SK-N-SH (cell line): ENCODE results near the gene GIPC2. TPM values are rescaled to one million over a fixed set of nuclear protein-coding genes. Genes with fewer than 3 reads are reported as not detected.

Source experiments
- CTCF ChIA-PET: fragments of 300-600, 350-600 bp; formaldehyde crosslinking; extraction: SDS; loops from one replicate; lab custom pipeline; 2021; lab: Yijun Ruan, JAX
- POLR2A ChIA-PET: fragments of 350-600 bp; sonication (Branson Sonifier 250); formaldehyde crosslinking; extraction: SDS; loops from one replicate; lab custom pipeline; 2020; ENCODE audit warnings: antibody characterized with exemption, inconsistent platforms; lab: Yijun Ruan, JAX
- DNase-seq: peaks from one replicate; pipeline ENCODE4 v3.0.0; 2012
- H2AFZ ChIP-seq: fragments of 200-600 bp; sonication (generic); 2 replicates; pipeline ENCODE4 v1.8.1; 2016; ENCODE audit warnings: antibody characterized with exemption, mild to moderate bottlenecking, low read depth
- H3F3A ChIP-seq: fragments of 200-600 bp; sonication (generic); replicated peaks from 2 replicates; pipeline ENCODE3; 2016; ENCODE audit warnings: antibody characterized with exemption, mild to moderate bottlenecking; ENCODE audit not compliant: insufficient read depth
- H3K27ac ChIP-seq, 2 experiments: fragments of 200-500 bp in 1 of 2; fragments of 200-600 bp in 1 of 2; sonication (Bioruptor generic) in 1 of 2; sonication (generic), shearing (Covaris generic) in 1 of 2; 2 replicates each; pipeline versions ENCODE4 v1.5.1 to v1.6.1; 2014 to 2016; ENCODE audit warnings: low read depth in 2 of 2, inconsistent platforms in 1 of 2, low read length in 1 of 2, mild to moderate bottlenecking in 1 of 2, mixed read lengths in 1 of 2
- H3K27me3 ChIP-seq: fragments of 200-600 bp; sonication (generic), shearing (Covaris generic); 2 replicates; pipeline ENCODE4 v1.6.1; 2016; ENCODE audit warnings: mixed run types; ENCODE audit not compliant: insufficient read depth
- H3K36me3 ChIP-seq, 2 experiments: fragments of 200-500 bp in 1 of 2; fragments of 200-600 bp in 1 of 2; sonication (Bioruptor generic) in 1 of 2; sonication (generic) in 1 of 2; replicated peaks in 1 of 2; 2 replicates each; pipeline versions ENCODE3 to v1.5.1; 2014 to 2016; ENCODE audit warnings: low read length in 1 of 2, mild to moderate bottlenecking in 1 of 2; ENCODE audit not compliant: insufficient read depth in 2 of 2, control insufficient read depth in 1 of 2
- H3K4me1 ChIP-seq, 2 experiments: fragments of 200-500 bp in 1 of 2; fragments of 200-600 bp in 1 of 2; sonication (Bioruptor generic) in 1 of 2; sonication (generic), shearing (Covaris generic) in 1 of 2; 2 replicates each; pipeline versions ENCODE4 v1.5.1 to v1.6.1; 2014 to 2016; ENCODE audit warnings: low read depth in 1 of 2, low read length in 1 of 2, mixed run types in 1 of 2; ENCODE audit not compliant: insufficient read depth in 2 of 2, control insufficient read depth in 1 of 2
- H3K4me2 ChIP-seq: fragments of 200-600 bp; sonication (generic), shearing (Covaris generic); 2 replicates; pipeline ENCODE4 v1.6.1; 2017; ENCODE audit warnings: mixed run types
- H3K4me3 ChIP-seq, 2 experiments: fragments of 200-500 bp in 1 of 2; fragments of 200-600 bp in 1 of 2; sonication (Bioruptor generic) in 1 of 2; sonication (generic), shearing (Covaris generic) in 1 of 2; 2 replicates each; pipeline versions ENCODE4 v1.5.1 to v1.8.1; 2014 to 2016; ENCODE audit warnings: low read depth in 2 of 2, inconsistent platforms in 1 of 2, low read length in 1 of 2, mild to moderate bottlenecking in 1 of 2, mixed read lengths in 1 of 2, moderate library complexity in 1 of 2
- H3K79me2 ChIP-seq: fragments of 200-600 bp; sonication (generic); 2 replicates; pipeline ENCODE4 v1.8.1; 2017; ENCODE audit warnings: mild to moderate bottlenecking; ENCODE audit not compliant: insufficient read depth
- H3K9ac ChIP-seq: fragments of 200-600 bp; sonication (generic); 2 replicates; pipeline ENCODE4 v1.6.1; 2017; ENCODE audit warnings: mixed run types
- H3K9me2 ChIP-seq: fragments of 200-600 bp; sonication (generic); 2 replicates; pipeline ENCODE4 v1.6.1; 2017; ENCODE audit warnings: mixed run types
- H3K9me3 ChIP-seq: fragments of 200-600 bp; sonication (generic); 2 replicates; pipeline ENCODE4 v1.6.1; 2017; ENCODE audit warnings: mixed run types, mild to moderate bottlenecking, moderate library complexity
- H4K20me1 ChIP-seq: fragments of 200-600 bp; sonication (generic); 2 replicates; pipeline ENCODE4 v1.6.1; 2017; ENCODE audit warnings: mild to moderate bottlenecking, mixed run types; ENCODE audit not compliant: insufficient read depth
- CHD2 ChIP-seq: fragments of 150-350 bp; IDR thresholded peaks from 2 replicates; pipeline ENCODE4 v1.6.1; 2018; ENCODE audit warnings: low read length; ENCODE audit not compliant: partially characterized antibody
- FOXM1 ChIP-seq: IDR thresholded peaks from 2 replicates; pipeline ENCODE4 v1.4.0; 2012; ENCODE audit warnings: low read depth, mild to moderate bottlenecking
- GABPA ChIP-seq: IDR thresholded peaks from 2 replicates; pipeline ENCODE4 v1.4.0; 2012; ENCODE audit warnings: low read depth, mild to moderate bottlenecking
- GATA2 ChIP-seq: sonication (generic); formaldehyde crosslinking; IDR thresholded peaks from 2 replicates; pipeline ENCODE4 v1.5.0; 2020; ENCODE audit warnings: mild to moderate bottlenecking, missing genetic modification reagents
- IRF3 ChIP-seq: fragments of 150-350 bp; IDR thresholded peaks from 2 replicates; pipeline ENCODE4 v1.6.1; 2016; ENCODE audit warnings: mild to moderate bottlenecking, low read depth, low read length
- JUND ChIP-seq: IDR thresholded peaks from 2 replicates; pipeline ENCODE4 v1.4.0; 2012
- MAX ChIP-seq: IDR thresholded peaks from 2 replicates; pipeline ENCODE4 v1.4.0; 2012; ENCODE audit warnings: low read depth
- MEF2A ChIP-seq: IDR thresholded peaks from 2 replicates; pipeline ENCODE4 v1.4.0; 2012; ENCODE audit warnings: low read depth, borderline replicate concordance
- MXI1 ChIP-seq: IDR thresholded peaks from 2 replicates; pipeline ENCODE4 v1.6.1; 2012; ENCODE audit warnings: mild to moderate bottlenecking, low read depth, low read length, improper control_type of control experiment
- NFIC ChIP-seq: IDR thresholded peaks from 2 replicates; pipeline ENCODE4 v1.4.0; 2012; ENCODE audit warnings: borderline replicate concordance
- PBX3 ChIP-seq: IDR thresholded peaks from 2 replicates; pipeline ENCODE4; 2012
- POLR2AphosphoS5 ChIP-seq: IDR thresholded peaks from 2 replicates; pipeline ENCODE4 v1.6.1; 2012; ENCODE audit warnings: low read depth, low read length
- RAD21 ChIP-seq: IDR thresholded peaks from 2 replicates; pipeline ENCODE4 v1.6.1; 2012; ENCODE audit warnings: mild to moderate bottlenecking, low read length
- RFX5 ChIP-seq: IDR thresholded peaks from 2 replicates; pipeline ENCODE4 v1.6.1; 2012; ENCODE audit warnings: mild to moderate bottlenecking, improper control_type of control experiment, low read length
- SMC3 ChIP-seq: IDR thresholded peaks from 2 replicates; pipeline ENCODE4 v1.6.1; 2012; ENCODE audit warnings: low read depth, low read length, improper control_type of control experiment
- TAF1 ChIP-seq: IDR thresholded peaks from 2 replicates; pipeline ENCODE4 v1.6.1; 2012; ENCODE audit warnings: low read depth, mild to moderate bottlenecking, low read length, moderate library complexity, borderline replicate concordance
- TEAD4 ChIP-seq: IDR thresholded peaks from 2 replicates; pipeline ENCODE4 v1.4.0; 2012; ENCODE audit warnings: mild to moderate bottlenecking, borderline replicate concordance; ENCODE audit not compliant: insufficient read depth
- USF2 ChIP-seq: fragments of 150-350 bp; IDR thresholded peaks from 2 replicates; pipeline ENCODE4 v1.6.1; 2017; ENCODE audit warnings: antibody characterized with exemption, low read length, low read depth, borderline replicate concordance
- YY1 ChIP-seq: IDR thresholded peaks from 2 replicates; pipeline ENCODE4 v1.4.0; 2012; ENCODE audit warnings: low read depth, mild to moderate bottlenecking
- ZBTB33 ChIP-seq: IDR thresholded peaks from 2 replicates; pipeline ENCODE4 v1.4.0; 2012; ENCODE audit warnings: low read depth, borderline replicate concordance
- WGBS: methylation state at CpG from one replicate; pipeline ENCODE4 v1.1.6; 2017; ENCODE audit warnings: low lambda C conversion rate; 5-methylcytosine and 5-hydroxymethylcytosine counted together
- polyA plus RNA-seq, 3 experiments: library from polyadenylated mRNA; depleted of rRNA; stranded (reverse); fragments of >200 nt; gene quantifications; 2 replicates each; pipeline ENCODE4 v1.2.3, GENCODE V29; 2012

GIPC2 gene
- polyA plus RNA-seq, 1 of the 3 experiments (the other 2 are of a cell fraction), result 0.02 TPM

GRCh38 chr1:78136680-78137079 lies 90.9 kb downstream of the GIPC2 start:
- H3K9me2 ChIP-seq, result no peaks in the 10 kb centered on the region
- no peaks in the 10 kb centered on the region for H3K36me3 ChIP-seq
- no peak overlapping the region for H3K27ac ChIP-seq
- H3K9ac ChIP-seq, result no peak overlapping the region
- H3K4me1 ChIP-seq, result no peaks in the 10 kb centered on the region
- ChIA-PET POLR2A (no interaction called here), CTCF (interaction anchor here (11.6 kb wide), 1 partner anchor 470 kb away, joined by 207 read pairs; no protein-coding TSS in a partner anchor)
- H2AFZ ChIP-seq, result no peak overlapping the region
- H3K4me2 ChIP-seq, result no peak overlapping the region
- no peaks in the 10 kb centered on the region for H3K9me3 ChIP-seq
- H3K4me3 ChIP-seq, result no peak overlapping the region
- H3K27me3 ChIP-seq, result no peaks in the 10 kb centered on the region
- no peak for DNase-seq
- TF ChIP-seq GATA2 (CRISPR knock-in tag) (no peak), ZBTB33 (no peak), PBX3 (no peak), USF2 (no peak), MEF2A (no peak), TEAD4 (no peak), GABPA (no peak), JUND (no peak), NFIC (no peak), MAX (no peak), IRF3 (no peak), FOXM1 (no peak), RAD21 (no peak), POLR2AphosphoS5 (no peak), RFX5 (no peak), TAF1 (no peak), YY1 (no peak), MXI1 (no peak), SMC3 (no peak), CHD2 (no peak)
- H3F3A ChIP-seq, result peaks cover 2% of the 10 kb centered on the region
- WGBS, result 79% methylated on average over 1 of the region's 1 CpG
- no peaks in the 10 kb centered on the region for H3K79me2 ChIP-seq
- H4K20me1 ChIP-seq, result no peaks in the 10 kb centered on the region
